Measurements from ENCODE around the gene C1orf21.

The C1orf21 gene

GRCh38 chr1:184558691-184559090 lies 171.9 kb downstream of the C1orf21 start:
- H3K4me1 Mint-ChIP-seq (ENCODE audit: low read depth) = no peaks in the 10 kb centered on the region
- H3K27me3 Mint-ChIP-seq = no peaks in the 10 kb centered on the region
- H3K27ac Mint-ChIP-seq = no peak overlapping the region
- no peaks in the 10 kb centered on the region for H3K9me3 Mint-ChIP-seq (ENCODE audit: low read depth)
- no peaks in the 10 kb centered on the region for H3K36me3 Mint-ChIP-seq
- no peak overlapping the region for H3K4me3 Mint-ChIP-seq

- Mint-ChIP-seq H3K4me3 (no peak overlapping the region), H3K9me3 (ENCODE audit: low read depth) (no peaks in the 10 kb centered on the region), H3K27ac (no peak overlapping the region), H3K4me1 (ENCODE audit: low read depth) (no peaks in the 10 kb centered on the region), H3K27me3 (no peaks in the 10 kb centered on the region), H3K36me3 (no peaks in the 10 kb centered on the region)
These were observed 172.4 kb downstream of the C1orf21 start for GRCh38 chr1:184559117-184559713.

- Mint-ChIP-seq H3K4me1 (ENCODE audit: low read depth) (no peaks in the 10 kb centered on the region), H3K4me3 (no peak overlapping the region), H3K27me3 (no peaks in the 10 kb centered on the region), H3K9me3 (ENCODE audit: low read depth) (no peaks in the 10 kb centered on the region), H3K27ac (no peak overlapping the region), H3K36me3 (no peaks in the 10 kb centered on the region)
These were observed 176.0 kb downstream of the C1orf21 start for GRCh38 chr1:184562806-184563205.

- Mint-ChIP-seq H3K27me3 (no peaks in the 10 kb centered on the region), H3K27ac (no peak overlapping the region), H3K4me1 (ENCODE audit: low read depth) (no peaks in the 10 kb centered on the region), H3K4me3 (no peak overlapping the region), H3K9me3 (ENCODE audit: low read depth) (no peaks in the 10 kb centered on the region), H3K36me3 (no peaks in the 10 kb centered on the region)
These were observed 176.5 kb downstream of the C1orf21 start for GRCh38 chr1:184563308-184563707.

GRCh38 chr1:184567009-184567408 lies 180.2 kb downstream of the C1orf21 start:
- Mint-ChIP-seq H3K9me3 (ENCODE audit: low read depth) (no peaks in the 10 kb centered on the region), H3K27me3 (peaks cover 2% of the 10 kb centered on the region), H3K36me3 (no peaks in the 10 kb centered on the region), H3K27ac (no peak overlapping the region), H3K4me1 (ENCODE audit: low read depth) (no peaks in the 10 kb centered on the region), H3K4me3 (no peak overlapping the region)

GRCh38 chr1:184567637-184568036 lies 180.8 kb downstream of the C1orf21 start:
- Mint-ChIP-seq H3K4me1 (ENCODE audit: low read depth) (no peaks in the 10 kb centered on the region), H3K36me3 (no peaks in the 10 kb centered on the region), H3K27me3 (peaks cover 2% of the 10 kb centered on the region), H3K9me3 (ENCODE audit: low read depth) (no peaks in the 10 kb centered on the region), H3K4me3 (no peak overlapping the region), H3K27ac (no peak overlapping the region)

GRCh38 chr1:184568148-184568547 lies 181.3 kb downstream of the C1orf21 start:
- H3K36me3 Mint-ChIP-seq = no peaks in the 10 kb centered on the region
- no peaks in the 10 kb centered on the region for H3K9me3 Mint-ChIP-seq (ENCODE audit: low read depth)
- no peak overlapping the region for H3K27ac Mint-ChIP-seq
- peaks cover 2% of the 10 kb centered on the region for H3K27me3 Mint-ChIP-seq
- no peak overlapping the region for H3K4me3 Mint-ChIP-seq
- H3K4me1 Mint-ChIP-seq (ENCODE audit: low read depth) = no peaks in the 10 kb centered on the region

GRCh38 chr1:184569106-184569505 lies 182.3 kb downstream of the C1orf21 start:
- no peaks in the 10 kb centered on the region for H3K9me3 Mint-ChIP-seq (ENCODE audit: low read depth)
- no peak overlapping the region for H3K27ac Mint-ChIP-seq
- H3K36me3 Mint-ChIP-seq = no peaks in the 10 kb centered on the region
- H3K4me3 Mint-ChIP-seq = no peak overlapping the region
- H3K27me3 Mint-ChIP-seq = peaks cover 2% of the 10 kb centered on the region
- no peaks in the 10 kb centered on the region for H3K4me1 Mint-ChIP-seq (ENCODE audit: low read depth)

GRCh38 chr1:184574588-184574987 lies 187.8 kb downstream of the C1orf21 start:
- Mint-ChIP-seq H3K27ac (no peak overlapping the region), H3K9me3 (ENCODE audit: low read depth) (no peaks in the 10 kb centered on the region), H3K4me1 (ENCODE audit: low read depth) (no peaks in the 10 kb centered on the region), H3K4me3 (no peak overlapping the region), H3K36me3 (no peaks in the 10 kb centered on the region), H3K27me3 (no peaks in the 10 kb centered on the region)

- Mint-ChIP-seq H3K4me3 (no peak overlapping the region), H3K4me1 (ENCODE audit: low read depth) (no peaks in the 10 kb centered on the region), H3K27ac (no peak overlapping the region), H3K9me3 (ENCODE audit: low read depth) (no peaks in the 10 kb centered on the region), H3K27me3 (no peaks in the 10 kb centered on the region), H3K36me3 (no peaks in the 10 kb centered on the region)
These were observed 190.0 kb downstream of the C1orf21 start for GRCh38 chr1:184576822-184577221.

GRCh38 chr1:184577319-184577718 lies 190.5 kb downstream of the C1orf21 start:
- H3K9me3 Mint-ChIP-seq (ENCODE audit: low read depth) = no peaks in the 10 kb centered on the region
- H3K27ac Mint-ChIP-seq = no peak overlapping the region
- no peaks in the 10 kb centered on the region for H3K36me3 Mint-ChIP-seq
- H3K4me1 Mint-ChIP-seq (ENCODE audit: low read depth) = no peaks in the 10 kb centered on the region
- no peaks in the 10 kb centered on the region for H3K27me3 Mint-ChIP-seq
- no peak overlapping the region for H3K4me3 Mint-ChIP-seq

GRCh38 chr1:184582411-184582810 lies 195.6 kb downstream of the C1orf21 start:
- no peaks in the 10 kb centered on the region for H3K9me3 Mint-ChIP-seq (ENCODE audit: low read depth)
- no peaks in the 10 kb centered on the region for H3K4me1 Mint-ChIP-seq (ENCODE audit: low read depth)
- no peak overlapping the region for H3K27ac Mint-ChIP-seq
- H3K27me3 Mint-ChIP-seq = peaks cover 2% of the 10 kb centered on the region
- H3K36me3 Mint-ChIP-seq = no peaks in the 10 kb centered on the region
- no peak overlapping the region for H3K4me3 Mint-ChIP-seq

GRCh38 chr1:184583849-184584248 lies 197.0 kb downstream of the C1orf21 start:
- Mint-ChIP-seq H3K27me3 (peaks cover 3% of the 10 kb centered on the region), H3K4me3 (no peak overlapping the region), H3K4me1 (ENCODE audit: low read depth) (no peaks in the 10 kb centered on the region), H3K36me3 (no peaks in the 10 kb centered on the region), H3K9me3 (ENCODE audit: low read depth) (no peaks in the 10 kb centered on the region), H3K27ac (no peak overlapping the region)

GRCh38 chr1:184588701-184589100 lies 201.9 kb downstream of the C1orf21 start:
- H3K4me1 Mint-ChIP-seq (ENCODE audit: low read depth) = no peaks in the 10 kb centered on the region
- no peak overlapping the region for H3K27ac Mint-ChIP-seq
- no peaks in the 10 kb centered on the region for H3K9me3 Mint-ChIP-seq (ENCODE audit: low read depth)
- no peak overlapping the region for H3K4me3 Mint-ChIP-seq
- H3K36me3 Mint-ChIP-seq = no peaks in the 10 kb centered on the region
- peaks cover 6% of the 10 kb centered on the region for H3K27me3 Mint-ChIP-seq

GRCh38 chr1:184590163-184590750 lies 203.4 kb downstream of the C1orf21 start:
- H3K27me3 Mint-ChIP-seq = peaks cover 6% of the 10 kb centered on the region
- H3K36me3 Mint-ChIP-seq = no peaks in the 10 kb centered on the region
- H3K4me1 Mint-ChIP-seq (ENCODE audit: low read depth) = no peaks in the 10 kb centered on the region
- H3K27ac Mint-ChIP-seq = no peak overlapping the region
- H3K4me3 Mint-ChIP-seq = no peak overlapping the region
- H3K9me3 Mint-ChIP-seq (ENCODE audit: low read depth) = no peaks in the 10 kb centered on the region

- H3K27ac Mint-ChIP-seq = no peak overlapping the region
- H3K27me3 Mint-ChIP-seq = peaks cover 4% of the 10 kb centered on the region
- no peaks in the 10 kb centered on the region for H3K36me3 Mint-ChIP-seq
- H3K9me3 Mint-ChIP-seq (ENCODE audit: low read depth) = no peaks in the 10 kb centered on the region
- no peak overlapping the region for H3K4me3 Mint-ChIP-seq
- H3K4me1 Mint-ChIP-seq (ENCODE audit: low read depth) = no peaks in the 10 kb centered on the region
These were observed 206.8 kb downstream of the C1orf21 start for GRCh38 chr1:184593597-184593996.

Data from activated naive CD8-positive, alpha-beta T cell (primary cell).